ENCODE results near the gene AMIGO3.
"Not testable (repeated sequence)": the region's sequence is repeated elsewhere in the genome, so short reads cannot be mapped to it uniquely, and the experiment has no call there.

AMIGO3 gene

DNA sequence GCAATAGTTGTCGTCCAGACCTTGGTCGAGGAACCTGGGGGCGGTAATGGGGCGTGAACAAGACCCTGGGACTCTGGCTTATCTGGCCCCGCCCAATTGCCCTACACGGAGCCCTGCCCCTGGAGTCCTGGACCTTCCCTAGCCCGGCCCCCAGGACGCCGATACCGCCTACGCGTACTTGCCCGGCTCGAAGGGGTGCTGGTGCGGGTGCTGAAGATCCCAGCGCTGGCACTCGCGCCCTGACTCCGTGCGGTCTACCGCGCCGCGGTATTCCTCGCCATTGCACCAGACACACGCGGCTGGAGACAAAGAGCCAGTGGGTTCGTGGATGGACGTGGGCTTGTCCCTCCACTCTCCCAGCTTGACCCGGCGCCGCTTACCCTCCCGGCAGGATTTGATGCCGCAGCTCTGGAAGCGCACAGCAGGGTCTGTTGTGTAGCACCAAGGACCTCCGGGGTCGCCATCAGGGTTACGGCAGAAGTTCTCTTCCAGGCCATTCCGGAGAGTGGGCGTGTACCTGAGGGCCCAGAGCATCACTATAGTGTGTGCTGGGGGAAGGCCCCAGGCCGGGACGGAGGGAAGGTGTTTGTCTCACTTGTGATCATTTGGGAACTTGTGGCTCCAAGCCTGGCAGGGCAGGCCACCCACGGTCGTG is 32.6 kb downstream of the AMIGO3 start:
- not testable (repeated sequence) for DNase-seq

DNA sequence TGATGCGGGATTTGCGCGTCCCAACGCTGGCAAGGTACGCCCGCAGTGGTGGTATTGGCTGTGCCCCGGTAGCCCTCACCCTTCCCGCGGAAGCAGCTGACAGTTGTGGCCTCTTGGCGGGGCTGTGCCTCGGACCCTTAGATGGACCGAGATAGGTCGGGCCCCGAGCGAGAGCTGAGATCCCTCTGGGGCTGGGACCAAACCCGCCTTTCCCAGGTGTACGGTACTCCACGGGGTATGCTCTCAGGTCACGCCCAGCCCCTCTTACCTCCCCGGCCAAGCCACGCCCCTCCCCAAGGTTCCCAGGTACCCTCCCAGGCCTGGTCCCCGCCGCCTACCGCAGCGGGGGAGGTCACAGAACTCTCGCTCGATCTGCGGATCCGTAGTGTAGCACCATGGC is 33.1 kb downstream of the AMIGO3 start:
- not testable (repeated sequence) for DNase-seq

- DNase-seq, result not testable (repeated sequence)
These were observed 33.6 kb downstream of the AMIGO3 start for GRCh38 chr3:49685846-49686245.

- not testable (repeated sequence) for DNase-seq
These were observed 34.4 kb downstream of the AMIGO3 start for GRCh38 chr3:49685103-49685502.

DNA sequence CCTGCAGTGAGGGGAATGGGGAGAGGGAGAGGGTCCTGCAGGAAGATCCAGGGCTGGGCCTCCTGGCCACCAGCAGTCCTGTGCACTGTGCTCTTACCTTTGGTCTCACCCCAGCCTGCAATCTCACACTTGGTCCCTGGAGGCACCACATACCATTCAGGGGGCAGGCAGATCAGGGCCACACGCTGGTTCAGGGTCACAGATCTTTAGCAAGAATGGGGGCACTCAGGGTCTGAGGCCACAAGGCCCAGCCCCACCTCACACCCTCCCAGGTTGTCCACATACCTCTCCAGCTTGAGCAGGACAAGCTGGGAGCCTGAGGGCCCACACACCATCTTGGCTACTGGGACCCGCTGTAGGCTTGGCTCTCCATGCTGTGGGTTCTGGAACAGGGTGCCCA is 35.0 kb downstream of the AMIGO3 start:
- DNase-seq, result not testable (repeated sequence)

- no peak for DNase-seq
These were observed 36.3 kb downstream of the AMIGO3 start for GRCh38 chr3:49683162-49683561.

DNA sequence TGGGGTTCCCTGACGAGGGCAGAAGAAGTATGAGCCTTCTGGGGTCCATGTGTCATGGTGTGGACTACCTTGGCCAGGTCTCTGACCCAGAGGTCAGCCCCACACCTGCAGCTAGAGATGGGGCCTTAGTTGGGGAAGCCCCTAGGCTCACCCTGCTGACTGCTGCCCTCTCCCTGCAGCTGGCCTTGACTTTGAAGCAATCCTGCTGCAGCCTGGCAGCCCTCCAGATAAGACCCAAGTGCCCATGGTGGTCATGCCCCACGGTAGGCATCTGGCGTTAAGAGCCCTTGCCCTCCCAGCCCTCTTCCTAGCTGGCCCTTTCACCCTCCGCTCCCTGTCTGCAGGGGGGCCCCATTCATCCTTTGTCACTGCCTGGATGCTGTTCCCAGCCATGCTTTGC is 37.9 kb downstream of the AMIGO3 start:
- DNase-seq, result no peak

GRCh38 chr3:49681232-49681522 is 38.3 kb downstream of the AMIGO3 start:
- no peak for DNase-seq

DNA sequence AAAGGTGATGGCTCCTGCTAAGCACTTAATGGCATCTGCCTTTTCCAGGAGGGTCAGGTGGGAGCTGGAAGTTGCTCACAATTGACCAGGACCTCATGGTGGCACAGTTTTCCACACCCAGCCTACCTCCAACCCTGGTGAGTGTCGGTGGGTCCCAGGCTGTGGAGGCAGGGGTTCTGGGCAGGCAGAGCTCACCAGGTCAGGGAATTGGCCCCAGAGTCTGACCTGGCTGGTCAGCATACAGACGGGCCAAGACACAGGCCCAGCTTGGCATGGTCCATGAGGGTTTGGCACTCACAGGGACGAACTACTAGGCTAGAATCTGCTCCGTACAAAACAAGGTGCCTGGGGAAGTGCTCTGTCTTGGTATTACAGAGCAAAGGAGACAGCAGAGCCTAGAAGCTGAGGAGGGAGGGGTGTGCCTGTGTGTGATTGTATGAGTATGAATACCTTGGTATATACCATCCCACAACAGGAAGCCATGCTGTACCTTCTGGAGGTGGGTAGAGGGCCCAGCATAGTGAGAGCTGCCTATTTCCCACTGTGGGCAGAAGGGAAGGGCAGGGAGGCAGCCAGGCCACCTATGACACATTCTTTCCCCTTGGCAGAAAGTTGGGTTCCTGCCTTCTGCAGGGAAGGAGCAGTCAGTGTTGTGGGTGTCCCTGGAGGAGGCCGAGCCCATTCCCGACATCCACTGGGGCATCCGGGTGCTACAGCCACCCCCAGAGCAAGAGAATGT is 38.8 kb downstream of the AMIGO3 start:
- no peak for DNase-seq

DNA sequence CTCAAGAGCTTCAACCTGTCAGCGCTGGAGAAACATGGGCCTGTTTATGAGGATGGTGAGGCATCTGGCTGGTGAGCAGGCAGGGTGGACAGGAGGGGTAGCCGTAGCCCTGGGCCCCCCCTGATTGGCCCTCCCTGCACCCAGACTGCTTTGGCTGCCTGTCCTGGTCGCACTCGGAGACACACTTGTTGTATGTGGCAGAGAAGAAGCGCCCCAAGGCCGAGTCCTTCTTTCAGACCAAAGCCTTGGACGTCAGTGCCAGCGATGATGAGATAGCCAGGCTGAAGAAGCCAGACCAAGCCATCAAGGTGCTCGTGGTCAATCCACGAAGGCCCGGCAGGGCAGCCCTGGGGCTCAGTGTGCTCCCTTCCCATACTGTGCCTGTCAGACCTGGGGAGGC is 43.6 kb downstream of the AMIGO3 start:
- DNase-seq, result no peak

DNA sequence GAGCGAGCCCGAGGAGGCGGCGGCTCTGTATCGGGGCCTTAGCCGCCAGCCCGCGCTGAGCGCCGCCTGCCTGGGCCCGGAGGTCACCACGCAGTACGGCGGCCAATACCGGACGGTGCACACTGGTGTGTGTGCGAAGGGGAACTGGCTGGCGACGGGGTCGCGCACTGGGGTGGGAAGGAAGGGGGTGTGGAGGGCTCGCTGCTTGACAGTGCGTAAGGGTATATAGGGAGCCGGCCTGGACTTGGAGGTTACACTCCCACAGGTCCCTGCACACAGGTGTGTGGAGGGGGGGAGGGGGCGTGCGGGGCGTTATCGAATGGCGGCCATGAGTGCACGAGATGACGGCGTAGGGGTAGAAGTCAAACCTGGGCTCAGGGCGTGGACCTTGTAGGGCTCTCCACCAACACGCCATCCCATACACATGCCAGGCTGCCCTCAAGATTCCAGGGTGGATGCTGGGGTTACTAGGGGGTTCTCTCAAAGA is 44.9 kb downstream of the AMIGO3 start:
- no peak for DNase-seq

DNA sequence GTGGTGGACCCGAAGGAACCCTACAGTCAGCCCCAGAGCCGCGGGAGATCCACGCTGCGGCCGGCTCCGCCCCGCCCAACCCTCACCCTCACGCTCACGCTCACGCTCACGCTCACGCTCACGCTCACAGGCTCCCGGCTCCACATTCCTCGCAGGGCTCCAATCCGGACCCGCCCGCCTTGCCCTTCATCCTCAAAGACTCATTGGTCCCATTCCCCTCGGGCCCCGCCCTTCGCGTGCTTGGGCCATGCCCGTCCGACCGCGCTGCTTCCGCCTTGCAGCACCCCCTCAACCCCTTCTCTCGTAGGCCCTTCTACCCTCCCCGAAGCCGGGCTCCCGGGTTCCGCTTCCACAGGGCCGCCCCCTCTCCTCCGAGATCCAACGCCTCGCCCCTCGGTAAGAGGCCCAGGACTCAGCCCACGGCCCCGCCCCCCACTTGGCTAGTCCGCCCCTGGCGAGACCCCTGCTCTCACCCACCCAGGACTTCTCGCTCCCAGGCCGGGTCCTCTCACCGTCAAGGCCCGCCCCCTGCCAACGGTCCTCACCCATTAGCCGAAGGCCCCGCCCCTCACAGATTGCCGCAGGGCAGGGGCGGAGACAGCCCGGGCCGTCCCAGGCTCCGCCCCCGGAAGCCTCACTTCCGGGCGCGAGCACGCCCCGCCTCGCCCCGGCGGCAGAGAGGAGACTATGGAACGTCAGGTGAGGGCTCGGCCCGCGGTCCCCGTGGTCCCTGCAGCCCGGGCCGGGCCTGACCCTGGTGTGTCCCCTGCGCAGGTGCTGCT is 45.6 kb downstream of the AMIGO3 start, which contains the start of gene APEH:
APEH (plus strand) TSS at position 637 of the 782 bp plus-strand sequence; CDS start at position 688, 51 bp downstream.
- DNase-seq, result no peak

DNA sequence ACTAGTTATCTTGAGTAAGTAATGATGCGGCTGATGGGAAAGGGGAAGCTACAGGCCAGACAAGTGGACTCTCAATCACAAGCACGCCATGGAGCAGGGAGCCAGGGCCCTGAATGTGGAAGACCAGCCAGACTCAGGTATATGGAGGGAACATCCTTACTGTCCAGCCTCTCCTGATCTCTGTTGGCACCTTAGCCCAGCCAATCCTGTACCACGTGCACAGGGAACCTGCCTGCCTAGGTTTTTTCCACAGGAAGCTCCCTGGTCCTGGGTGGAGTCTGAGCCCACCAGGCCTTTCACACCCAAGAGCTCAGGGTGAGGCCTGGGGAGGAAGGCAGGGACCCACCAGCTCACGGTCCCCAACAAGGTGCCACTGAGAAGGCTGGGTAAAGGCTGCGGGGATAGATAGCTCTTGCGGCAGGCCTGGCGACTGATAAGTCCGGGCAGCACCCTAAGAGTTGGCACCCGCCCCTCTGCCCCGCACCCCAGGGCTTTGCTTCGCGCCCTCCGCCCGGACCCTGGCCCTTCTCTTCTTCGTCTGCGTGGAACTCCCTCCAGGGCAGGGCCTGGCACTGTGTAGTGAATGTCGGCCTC is 46.3 kb downstream of the AMIGO3 start:
- no peak for DNase-seq

DNA sequence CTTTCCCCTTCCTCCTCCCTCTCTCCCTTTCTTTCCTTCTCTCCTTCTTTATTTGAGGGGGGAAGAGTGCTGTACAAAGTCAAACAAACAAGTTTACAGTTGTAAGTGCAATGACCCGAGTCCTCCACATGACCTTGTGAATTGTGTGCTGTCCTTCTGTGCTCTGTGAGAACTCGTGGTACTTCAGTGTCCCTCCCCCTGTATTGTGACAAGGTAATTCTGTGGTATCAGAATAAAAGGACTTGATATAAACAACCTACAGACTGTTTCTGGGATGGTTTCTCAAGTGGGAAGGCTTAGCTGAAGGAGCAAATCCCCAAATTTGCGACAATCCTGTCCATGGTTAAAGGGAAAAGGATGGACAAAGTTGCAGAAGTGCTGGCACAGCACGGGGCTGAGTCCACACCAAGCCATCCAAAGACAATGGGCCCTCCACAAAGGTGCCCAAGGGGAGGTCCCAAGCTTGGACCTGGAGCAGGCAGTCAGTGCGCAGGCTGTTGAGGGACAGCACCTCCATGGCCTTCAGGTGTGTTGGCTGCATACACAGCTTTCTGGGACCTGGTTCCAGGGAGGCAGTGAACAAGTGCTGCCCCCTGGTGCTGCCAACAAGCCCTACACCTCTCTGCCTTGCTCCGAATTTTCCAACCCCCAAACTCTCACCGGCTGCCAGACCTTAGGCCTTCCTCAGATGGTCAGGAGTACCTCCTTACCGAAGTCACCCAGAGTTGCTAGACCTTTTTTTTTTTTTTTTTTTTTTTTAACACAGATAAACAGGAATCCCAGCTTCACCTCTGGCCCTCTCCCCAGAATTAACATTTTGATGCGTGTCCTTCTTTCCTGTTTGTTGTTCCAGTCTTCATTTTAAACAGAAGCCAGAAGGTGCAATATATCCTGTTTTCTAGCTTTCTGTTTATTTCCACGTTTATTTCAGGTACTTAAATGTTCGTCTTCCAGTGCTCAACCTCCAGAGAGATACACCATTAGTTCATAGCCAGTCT is 47.9 kb downstream of the AMIGO3 start:
- DNase-seq, result no peak

GRCh38 chr3:49670940-49671290 is 48.6 kb downstream of the AMIGO3 start:
- DNase-seq, result no peak

DNA sequence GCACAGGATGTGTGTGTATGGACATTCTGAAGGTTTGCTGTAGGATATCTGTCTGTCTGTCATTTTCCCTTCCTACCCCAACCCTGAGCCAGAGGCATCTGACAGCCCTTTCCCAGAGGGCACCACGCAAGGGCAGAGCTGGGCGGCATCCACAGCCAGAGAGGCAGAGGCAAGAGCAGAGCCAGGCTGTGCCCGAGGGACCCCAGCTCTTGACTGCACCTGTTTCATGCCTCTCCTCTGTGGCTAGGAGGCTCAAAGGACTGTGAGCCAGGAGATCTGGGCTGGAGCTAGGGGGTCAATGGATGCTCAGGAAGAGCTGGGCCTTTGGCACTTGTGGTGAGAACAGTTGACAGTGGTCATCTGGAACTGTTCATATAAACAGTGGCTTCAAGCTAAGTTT is 50.1 kb downstream of the AMIGO3 start:
- no peak for DNase-seq

GRCh38 chr3:49668861-49669260 is 50.6 kb downstream of the AMIGO3 start:
- DNase-seq, result no peak

- no peak for DNase-seq
These were observed 51.1 kb downstream of the AMIGO3 start for GRCh38 chr3:49668414-49668797.

DNA sequence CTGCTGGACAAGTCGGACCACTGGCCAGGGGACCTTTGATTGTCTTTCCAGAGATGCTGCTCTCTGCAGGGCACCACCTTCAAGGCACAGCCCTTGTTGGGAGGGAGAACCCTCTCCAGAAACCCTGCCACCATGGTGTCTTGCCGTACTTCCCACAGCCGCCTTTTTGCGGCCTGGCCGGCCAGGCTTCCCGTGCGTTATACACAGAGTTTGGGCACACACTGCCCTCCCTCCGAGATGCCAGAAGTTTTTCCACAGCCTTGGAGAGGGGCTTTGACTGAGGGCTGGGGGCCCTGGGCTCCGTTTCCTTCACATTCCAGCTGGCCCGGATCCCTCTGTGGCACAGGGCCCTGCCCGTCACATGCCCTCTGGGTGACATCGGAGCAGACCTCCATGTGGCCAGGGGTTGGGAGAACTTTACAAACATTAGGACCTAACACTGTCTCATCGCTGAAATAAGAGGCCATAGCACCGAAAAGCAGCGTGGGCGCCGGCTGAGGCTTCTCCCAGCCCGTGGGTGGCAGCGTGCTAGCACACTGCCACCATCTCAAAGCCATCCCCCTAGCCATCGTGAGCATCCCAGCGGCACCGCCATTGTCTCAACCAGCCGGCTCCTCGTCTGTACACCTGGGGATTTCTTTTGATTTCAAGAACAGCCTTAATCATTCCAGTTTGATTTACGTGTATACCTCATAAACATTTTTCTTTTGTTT is 51.6 kb downstream of the AMIGO3 start:
- no peak for DNase-seq

Measured in AML-193 (cell line).